Activated gamma-delta T cell treated with anti-CD3 and anti-CD28 coated beads, Interleukin-2, amount 50 U/mL, for 16 hours (primary cell): Measurements from ENCODE around the gene NBPF15.
"Not testable (repeated sequence)": the region's sequence is repeated elsewhere in the genome, so short reads cannot be mapped to it uniquely, and the experiment has no call there.

ENCODE experiments used
- DNase-seq: peaks from one replicate; pipeline ENCODE4 v3.0.0-alpha.2; 2020; ENCODE audit warnings: low read depth

The NBPF15 gene, protein sequence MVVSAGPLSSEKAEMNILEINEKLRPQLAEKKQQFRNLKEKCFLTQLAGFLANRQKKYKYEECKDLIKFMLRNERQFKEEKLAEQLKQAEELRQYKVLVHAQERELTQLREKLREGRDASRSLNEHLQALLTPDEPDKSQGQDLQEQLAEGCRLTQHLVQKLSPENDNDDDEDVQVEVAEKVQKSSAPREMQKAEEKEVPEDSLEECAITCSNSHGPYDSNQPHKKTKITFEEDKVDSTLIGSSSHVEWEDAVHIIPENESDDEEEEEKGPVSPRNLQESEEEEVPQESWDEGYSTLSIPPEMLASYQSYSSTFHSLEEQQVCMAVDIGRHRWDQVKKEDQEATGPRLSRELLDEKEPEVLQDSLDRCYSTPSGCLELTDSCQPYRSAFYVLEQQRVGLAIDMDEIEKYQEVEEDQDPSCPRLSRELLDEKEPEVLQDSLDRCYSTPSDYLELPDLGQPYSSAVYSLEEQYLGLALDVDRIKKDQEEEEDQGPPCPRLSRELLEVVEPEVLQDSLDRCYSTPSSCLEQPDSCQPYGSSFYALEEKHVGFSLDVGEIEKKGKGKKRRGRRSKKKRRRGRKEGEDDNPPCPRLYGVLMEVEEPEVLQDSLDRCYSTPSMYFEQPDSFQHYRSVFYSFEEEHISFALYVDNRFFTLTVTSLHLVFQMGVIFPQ

DNA sequence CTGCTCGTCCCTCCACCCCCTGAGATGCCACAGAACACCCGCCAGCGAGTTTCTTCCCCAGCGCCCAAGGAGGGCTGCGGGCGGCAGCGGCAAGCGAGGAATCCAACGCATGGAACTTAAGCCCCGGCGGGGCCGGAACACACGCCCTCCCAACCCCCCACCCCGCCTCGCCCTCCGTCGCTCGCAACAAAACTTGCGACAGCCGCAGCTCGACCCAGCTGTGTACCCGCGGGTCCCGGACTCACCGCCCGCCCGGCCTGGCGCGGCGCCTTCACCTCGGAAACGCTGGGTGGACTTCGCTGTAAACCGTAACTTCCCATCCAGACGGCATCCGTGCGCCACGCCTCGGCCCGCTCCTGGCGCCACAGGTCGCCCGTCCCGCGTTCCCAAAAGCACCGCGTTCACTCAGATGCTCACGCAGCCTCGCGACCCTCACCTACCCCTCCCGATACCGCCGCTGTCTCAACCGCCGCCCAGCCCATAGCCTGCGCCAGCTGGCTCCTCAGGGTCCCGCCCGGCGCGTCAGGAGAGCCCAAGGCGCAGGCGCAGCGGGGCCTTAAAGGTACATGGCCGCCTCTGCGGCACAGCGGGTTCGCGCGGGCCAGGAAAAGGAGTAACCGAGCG is at the start of gene NBPF15:
NBPF15 (minus strand) TSS at position 534 of the 624 bp plus-strand sequence. CDS start 21,666 bp downstream, outside the sequence.
- peak; percentile 20 for DNase-seq

DNA sequence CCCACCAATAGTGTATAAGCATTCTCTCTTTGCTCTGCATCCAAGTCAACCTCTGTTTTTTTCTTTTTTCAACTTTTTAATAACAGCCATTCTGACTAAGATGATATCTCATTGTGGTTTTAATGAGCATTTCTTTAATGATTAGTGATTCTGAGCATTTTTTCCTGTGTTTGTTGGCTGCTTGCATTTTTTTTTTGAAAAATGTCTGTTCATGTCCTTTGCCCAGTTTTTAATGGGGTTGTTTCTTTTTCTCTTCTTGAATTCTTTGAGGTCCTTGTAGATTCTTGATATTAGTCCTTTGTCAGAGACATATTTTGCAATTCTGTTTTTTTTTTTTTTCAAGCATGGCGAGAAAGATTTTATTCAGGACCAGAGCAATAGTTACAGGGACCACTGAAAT is 35.0 kb upstream of the NBPF15 start:
- not testable (repeated sequence) for DNase-seq

DNA sequence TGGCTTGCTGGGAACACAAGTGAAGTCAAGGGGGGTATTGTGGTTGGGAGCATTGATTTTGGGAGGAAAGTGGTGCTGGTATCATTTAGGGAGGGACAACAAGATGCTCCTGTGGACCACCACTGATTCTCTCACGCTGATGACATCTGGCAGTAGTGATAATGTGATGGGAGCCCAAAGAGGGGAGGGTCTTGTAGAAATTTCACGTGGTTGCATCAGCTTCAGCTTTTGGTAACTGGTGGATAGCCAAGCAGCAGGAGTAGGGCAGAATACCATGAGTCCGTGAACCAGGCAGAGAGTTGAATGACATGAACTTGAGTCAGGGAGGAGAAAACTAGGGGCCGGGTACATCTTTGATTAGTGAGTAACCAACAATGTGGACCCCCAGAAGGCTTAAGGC is 32.7 kb upstream of the NBPF15 start:
- DNase-seq: not testable (repeated sequence)

DNA sequence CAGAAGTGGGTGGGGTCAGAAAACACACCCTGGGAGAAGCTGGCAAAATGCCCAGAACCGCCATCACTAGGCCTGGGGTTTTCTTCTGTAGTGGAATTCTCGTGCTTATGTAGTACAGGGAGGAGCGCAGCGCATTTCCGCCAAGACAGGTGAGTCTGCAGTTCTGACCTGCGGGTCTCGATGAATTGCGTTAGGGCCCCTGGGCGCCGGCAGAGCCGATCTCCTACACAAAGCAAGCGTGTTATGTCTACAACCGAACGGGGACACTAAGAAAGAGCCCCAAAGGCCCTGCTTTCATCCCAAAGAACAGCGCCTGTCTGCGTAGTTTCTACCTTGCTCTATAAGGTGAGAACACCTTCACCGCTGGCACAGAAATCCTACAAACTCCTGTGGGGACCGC is 28.9 kb upstream of the NBPF15 start:
- DNase-seq: not testable (repeated sequence)

DNA sequence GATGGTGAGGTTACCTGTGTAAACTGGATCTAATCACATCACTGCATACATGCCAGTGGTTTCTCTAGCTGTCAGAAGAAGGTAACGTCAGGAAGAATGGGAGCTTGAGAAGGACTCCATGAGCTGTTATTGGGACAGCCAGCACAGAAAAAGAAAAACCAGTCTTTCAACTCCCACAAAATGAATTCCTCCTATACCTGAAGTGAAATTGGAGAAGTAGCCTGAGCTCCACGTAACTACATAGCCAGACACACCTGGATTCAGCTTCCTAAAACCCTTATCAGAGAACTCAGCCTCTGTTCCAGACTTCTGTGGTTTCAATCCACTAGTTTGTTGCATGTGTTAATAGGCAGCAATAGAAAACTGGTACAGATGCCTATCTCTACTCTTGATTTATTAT is 25.5 kb upstream of the NBPF15 start:
- not testable (repeated sequence) for DNase-seq

DNA sequence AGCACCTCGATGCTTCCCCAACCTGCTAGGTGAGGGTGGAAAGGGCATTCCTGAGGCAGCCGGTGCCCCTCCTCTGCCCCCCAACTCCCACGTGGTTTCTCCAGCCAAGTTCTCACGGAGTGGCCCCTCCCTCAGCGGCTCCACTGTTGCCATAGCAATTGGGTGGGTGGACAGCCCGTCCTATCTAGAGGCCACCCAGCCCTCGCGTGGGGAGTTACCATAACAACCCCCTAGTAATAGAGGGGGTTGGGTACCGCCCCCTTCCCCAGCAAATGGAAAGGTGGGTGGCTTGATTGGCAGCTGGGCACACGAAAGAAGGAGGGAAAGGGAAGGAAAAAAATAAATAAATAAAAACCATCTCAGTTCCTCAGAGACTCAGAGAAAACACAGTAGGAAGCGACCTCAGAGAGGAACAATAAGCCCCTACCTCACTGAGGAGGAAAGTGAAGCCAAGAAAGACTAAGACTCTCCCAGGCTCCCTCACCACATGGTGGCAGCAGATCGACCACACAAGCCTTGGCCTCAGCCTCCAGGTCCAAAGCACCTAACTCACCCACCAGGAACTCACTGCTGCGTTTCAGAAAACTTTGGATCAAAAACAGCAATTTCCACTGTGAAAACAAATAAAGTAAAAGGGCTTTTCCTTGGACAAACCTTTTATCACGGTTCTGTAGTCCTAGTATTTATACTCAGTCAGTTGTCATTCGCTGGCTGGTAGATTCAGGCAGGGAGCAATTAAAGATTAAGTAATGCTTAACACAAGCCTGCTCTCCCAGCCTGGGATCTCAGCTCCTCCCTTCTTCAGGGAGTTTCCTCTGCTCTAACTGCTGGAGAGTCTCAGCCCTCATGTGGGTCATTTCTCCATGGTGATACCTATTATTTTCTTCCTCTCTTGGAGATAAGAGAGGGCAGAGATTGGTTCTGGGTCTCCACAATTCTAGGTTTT is 23.9 kb upstream of the NBPF15 start:
- not testable (repeated sequence) for DNase-seq

DNA sequence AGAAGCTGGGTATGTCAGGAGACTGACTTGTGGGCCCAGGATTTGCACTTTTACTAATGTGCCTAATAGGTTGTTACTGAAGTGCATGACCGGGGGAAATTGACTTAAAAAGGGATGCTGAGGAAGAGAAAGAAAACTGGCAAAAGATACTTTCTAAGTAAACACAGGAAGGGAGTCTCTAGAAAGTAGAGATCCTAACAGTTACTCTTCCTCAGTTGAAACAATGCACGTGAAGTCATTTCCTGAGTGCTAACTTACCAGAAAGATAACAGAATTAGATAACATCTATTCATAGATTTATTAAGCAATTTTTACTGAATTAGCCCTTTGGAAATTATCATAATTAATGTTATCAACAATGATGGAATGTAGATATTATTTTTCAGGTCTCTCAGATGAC is 12.4 kb upstream of the NBPF15 start:
- DNase-seq: not testable (repeated sequence)

DNA sequence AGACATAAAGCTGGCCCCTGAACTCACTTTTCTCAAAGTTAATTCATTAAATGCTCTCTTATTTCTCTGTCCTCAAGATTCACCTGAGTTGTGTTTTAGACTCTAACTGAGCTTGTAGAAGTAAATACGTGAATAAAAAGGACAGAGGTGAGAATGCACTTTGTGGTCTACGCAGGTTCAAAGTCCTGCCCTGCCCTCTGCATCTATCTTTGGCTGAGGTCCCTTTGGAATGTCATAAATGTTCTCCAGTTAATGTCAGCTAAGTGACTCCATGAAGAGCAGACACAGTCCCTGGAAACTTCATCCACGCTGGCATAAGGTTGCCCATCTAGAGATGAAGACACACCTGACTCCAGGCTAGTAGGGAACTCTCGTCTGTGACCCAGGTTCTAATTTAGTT is 10.0 kb upstream of the NBPF15 start:
- DNase-seq: not testable (repeated sequence)

DNA sequence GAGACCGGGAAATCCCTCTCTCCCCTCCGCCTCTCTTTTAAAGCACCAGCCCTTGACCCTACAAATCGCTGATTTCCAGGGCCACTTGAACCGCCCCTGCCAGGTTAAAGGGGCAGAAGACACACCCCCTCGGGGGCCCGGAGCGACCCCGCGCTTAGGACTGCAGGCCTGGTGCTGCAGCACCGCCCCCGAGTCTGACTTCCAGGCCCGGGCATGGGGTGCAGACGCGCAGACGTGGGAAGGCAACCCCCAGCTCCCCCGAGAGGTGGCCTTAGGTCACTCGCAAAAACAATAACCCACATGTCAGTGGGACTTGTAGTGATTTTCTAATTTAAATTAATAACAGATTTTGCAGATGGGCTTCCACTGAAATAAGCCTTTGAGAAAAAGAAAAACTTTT is 309 bp upstream of the NBPF15 start:
- DNase-seq: not testable (repeated sequence)

DNA sequence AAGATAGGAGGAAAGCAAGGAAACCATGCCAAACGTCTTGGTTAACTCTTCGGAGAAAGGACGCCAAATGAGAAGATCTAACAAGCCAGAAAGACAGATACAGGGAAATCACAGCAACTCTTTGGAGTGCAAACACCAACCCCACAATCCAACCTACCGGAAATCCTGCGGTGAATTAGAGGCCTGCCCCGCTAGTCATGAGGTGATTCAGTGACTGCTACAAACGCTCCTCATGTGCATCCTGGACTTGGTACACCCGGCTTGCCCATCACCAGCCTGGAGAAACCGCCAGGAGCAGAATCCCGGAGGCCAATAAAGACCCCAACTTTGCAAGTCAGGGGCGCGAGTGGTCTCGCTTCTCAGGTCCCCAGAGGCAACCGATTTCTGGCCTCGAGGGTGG is 783 bp downstream of the NBPF15 start:
- DNase-seq: not testable (repeated sequence)

DNA sequence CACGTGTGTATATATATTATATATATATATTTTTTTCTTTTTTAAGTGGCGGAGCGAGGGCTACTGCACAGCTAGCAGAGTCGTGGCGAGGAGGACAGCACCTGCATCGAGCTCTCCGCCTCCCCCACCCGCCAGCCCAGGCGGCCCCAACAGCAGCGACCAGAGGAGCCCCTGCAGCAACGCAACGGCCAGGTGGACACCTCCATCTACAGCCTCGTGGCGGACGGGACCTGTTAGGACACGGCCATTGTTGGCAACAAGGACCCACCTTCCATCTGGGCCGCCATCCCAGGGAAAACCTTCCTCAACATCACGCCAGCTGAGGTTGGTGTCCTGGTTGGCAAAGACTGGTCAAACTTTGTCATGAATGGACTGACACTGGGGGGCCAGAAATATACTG is 19.1 kb downstream of the NBPF15 start:
- DNase-seq: not testable (repeated sequence)

DNA sequence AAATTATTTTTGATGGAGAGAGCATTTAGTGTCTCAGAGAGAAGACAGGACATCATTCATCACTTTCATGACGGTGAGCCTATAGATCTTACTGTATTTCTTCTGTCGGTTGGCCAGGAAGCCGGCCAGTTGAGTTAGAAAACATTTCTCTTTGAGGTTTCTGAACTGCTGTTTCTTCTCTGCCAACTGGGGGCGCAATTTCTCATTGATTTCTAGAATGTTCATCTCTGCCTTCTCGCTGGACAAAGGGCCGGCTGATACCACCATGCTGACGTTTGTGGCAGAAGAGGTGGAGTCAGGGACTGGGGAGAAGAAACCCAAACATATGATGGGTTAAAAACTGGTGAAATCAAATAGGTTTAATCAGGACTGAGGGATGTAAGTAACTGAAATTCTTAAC is 21.7 kb downstream of the NBPF15 start:
- not testable (repeated sequence) for DNase-seq

DNA sequence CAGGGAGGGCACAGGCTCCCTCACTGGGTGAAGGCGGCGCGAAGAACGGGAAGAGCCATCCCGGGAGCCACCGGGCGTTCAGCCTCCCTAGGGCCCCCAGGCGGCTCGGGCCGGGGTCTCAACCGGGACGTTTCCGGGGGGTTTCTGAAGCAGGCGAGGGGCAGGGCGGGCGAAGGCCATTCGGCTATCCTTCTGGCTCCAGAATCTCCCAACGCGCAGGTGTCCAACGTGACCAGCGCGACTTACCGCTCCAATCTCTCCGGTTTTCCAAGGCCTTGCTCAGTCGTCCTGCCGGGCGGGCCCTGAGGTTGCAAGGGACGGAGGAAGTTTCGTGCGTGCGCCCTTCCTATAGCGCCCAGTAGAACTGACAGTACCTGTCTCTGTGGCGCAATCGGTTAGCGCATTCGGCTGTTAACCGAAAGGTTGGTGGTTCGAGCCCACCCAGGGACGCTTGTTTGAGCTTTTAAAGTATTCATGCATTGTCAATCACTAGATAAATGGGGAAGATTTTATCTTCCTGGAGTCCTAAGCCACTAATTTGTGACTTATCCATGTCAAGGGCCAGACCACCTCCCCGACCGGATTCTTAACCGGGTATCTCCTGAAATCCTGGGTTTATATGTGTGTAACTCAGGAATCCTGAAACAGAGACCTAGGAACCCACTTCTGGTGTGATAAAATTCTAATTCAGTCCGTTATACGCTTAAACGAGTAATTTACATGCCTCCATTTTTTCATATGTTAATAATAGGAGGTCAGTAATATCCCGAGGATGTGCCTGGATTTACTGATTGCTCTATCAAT is 42.4 kb downstream of the NBPF15 start:
- DNase-seq: peak; percentile 9

DNA sequence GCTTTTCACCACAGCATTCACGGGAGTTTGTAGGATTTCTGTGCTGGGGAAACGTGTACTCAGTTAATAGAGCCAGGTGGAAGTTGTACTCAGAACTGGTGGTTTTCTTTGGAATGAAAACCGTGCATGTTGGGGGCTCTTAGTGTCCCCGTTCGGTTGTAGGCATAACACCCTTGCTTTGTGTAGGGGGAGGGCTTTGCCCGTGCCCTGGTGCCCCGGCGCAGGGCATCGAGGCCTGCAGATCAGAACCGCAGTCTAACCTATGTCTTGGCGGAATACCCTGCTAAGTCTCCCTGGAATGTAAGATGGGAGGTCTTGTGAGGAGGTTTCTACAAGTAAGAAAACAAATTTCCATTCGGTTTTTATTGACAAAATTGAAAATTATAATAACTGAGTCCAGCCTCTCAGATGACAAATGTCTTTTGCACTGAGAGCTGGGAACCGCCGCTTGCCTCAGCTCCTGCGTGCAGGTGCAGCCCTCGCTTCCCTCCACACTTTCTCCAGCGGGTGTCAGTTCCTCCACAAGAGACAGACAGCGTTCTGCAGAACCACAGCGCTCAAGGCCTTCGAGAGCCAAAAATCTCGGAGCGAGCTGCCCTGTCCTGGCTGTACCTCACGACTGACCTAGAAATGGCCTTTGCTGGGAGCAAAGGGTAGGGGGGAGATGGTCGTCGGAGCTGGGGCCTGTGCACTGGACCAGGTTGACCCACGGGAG is 47.9 kb downstream of the NBPF15 start:
- not testable (repeated sequence) for DNase-seq

DNA sequence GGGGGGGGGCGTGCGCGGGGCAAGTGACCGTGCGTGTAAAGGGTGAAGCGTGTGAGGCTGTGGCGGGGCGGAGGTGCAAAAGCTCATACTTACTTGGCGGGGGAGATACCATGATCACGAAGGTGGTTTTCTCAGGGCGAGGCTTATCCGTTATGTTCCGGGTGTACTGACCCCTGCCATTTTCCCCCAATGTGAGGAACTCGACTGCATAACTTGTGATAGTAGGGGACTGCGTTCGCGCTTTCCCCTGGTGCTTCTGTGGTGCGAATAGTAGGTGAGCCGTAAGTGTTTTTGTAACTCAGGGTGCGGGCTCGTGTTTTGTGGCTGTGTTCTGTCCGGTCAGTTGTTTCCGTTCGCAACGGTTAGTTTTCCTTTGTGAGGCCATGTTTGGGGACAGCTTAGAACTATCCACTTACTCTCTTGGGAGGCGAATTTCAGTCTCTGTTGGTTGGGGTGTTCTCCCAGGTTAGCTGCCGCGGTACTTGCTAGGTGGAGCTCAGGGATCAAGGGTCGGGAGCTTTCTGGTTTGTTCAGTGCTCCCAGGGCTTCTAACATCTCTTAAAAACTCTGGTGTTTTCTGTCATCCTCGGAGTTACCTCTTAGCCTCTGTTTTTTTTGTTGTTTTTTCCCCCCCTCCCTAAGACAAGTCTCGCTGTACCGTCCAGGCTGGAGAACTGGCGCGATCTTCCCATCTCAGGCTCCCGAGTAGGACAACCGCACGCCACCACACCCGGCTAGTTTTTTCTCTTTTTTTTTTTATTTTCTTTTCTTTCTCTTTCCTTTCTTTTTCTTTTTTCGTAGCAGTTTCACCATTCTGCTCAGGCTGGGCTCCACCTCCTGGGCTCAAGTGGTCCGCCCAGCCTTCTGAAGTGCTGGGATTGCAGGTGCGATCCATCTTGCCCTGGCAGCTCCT is 48.7 kb downstream of the NBPF15 start:
- DNase-seq: peak; percentile 74

DNA sequence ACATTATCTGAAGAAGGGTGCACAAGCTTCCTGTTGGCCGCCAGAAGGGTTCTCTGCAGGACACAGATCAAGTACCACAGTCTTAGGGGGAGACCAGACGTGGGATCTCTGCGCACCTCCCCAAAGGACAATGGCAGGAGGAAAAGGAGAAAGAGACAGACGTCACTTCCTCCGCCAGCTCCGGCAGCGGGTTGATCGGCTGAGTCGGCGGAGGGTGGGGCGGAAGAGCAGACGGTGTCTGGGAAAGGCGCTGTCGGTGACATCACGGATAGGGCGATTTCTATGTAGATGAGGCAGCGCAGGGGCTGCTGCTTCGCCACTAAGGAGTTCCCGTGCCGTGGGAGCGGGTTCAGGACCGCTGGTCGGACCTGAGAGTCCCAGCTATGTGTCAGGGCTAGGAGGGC is 49.4 kb downstream of the NBPF15 start:
- DNase-seq: peak; percentile 59

DNA sequence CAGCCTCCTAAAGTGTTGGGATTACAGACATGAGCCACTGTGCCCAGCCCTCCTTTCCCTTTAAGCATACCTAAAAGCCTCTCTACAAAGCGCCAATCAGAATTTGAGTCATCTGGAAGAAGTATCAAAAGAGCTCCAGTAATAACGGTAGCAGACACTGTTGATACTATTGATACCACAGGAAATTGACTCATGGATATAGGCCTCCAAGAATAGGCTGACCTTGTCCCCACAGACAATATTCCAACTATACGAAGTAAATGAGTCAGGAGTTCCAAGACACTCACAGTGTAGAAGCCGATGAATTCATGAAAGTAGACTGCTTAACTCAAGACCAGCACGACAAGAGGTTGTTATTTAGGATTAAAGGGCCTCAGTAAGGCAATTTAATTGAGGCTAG is 58.7 kb downstream of the NBPF15 start:
- DNase-seq: not testable (repeated sequence)

DNA sequence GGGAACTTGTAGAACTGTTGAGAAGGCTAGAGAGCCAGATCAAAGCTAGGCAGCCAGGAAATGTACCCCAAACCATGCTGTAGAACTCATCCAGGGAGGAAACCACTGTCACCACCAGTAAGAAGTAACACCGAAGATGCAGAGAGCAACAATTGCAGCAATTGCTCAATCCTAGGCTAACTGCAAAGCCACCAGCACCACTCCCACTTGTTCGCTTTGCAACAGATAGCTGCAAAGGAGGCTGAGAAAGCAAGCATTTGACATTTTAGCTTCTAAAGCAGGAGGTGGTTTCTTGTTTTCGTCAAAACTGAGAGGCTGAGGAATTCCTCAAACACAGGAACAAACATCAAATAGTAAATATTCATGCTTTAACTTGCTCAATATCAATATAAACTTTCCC is 89.8 kb downstream of the NBPF15 start:
- not testable (repeated sequence) for DNase-seq
